K562 (cell line): ENCODE results near the gene NR3C2. TPM values are rescaled to one million over a fixed set of nuclear protein-coding genes. Genes with fewer than 3 reads are reported as not detected.

Experiments
- ATAC-seq: fragments of 200-7000 bp; cut with Tn5 transposase; 3 replicates; pipeline ENCODE4 v1.9.1; 2020; ENCODE audit warnings: moderate library complexity
- BruUV-seq: library from RNA; stranded (reverse); fragments of 400-500 nt; replicated peaks from 2 replicates; lab custom pipeline; 2021; lab: Mats Ljungman, UMichigan
- CTCF ChIA-PET: fragments of 300-600 bp; formaldehyde crosslinking; extraction: SDS; loops from one replicate; lab custom pipeline; 2021; ENCODE audit warnings: low intra/inter-chr PET ratio; lab: Yijun Ruan, JAX
- POLR2A ChIA-PET: fragments of 300-600, 350-650 bp; sonication (Branson Sonifier 250); formaldehyde crosslinking; extraction: SDS; loops from one replicate; lab custom pipeline; 2021; ENCODE audit warnings: antibody characterized with exemption, inconsistent platforms; lab: Yijun Ruan, JAX
- DNase-seq, 4 experiments: peaks; one replicate each; pipeline versions ENCODE4 v3.0.0 to v3.0.0-alpha.2; 2011 to 2018; ENCODE audit warnings: low spot score in 3 of 4, mixed read lengths in 3 of 4; ENCODE audit errors: extremely low read depth in 1 of 4
- FAIRE-seq: peaks from 2 replicates; lab custom pipeline; 2011; peaks lifted over from hg19 to GRCh38; lab: Jason Lieb, UNC
- H2AFZ ChIP-seq: 2 replicates; pipeline ENCODE4 v1.6.0; 2011; ENCODE audit warnings: low read depth, low read length, control low read depth, inconsistent platforms
- H3K27ac ChIP-seq: fragments of 200-600 bp; 3 replicates; pipeline ENCODE4 v1.8.0; 2011; ENCODE audit warnings: low read depth, mild to moderate bottlenecking, control low read depth, inconsistent platforms, low read length, moderate library complexity, mixed read lengths; ENCODE audit errors: extremely low read depth
- H3K27me3 ChIP-seq, 2 experiments: fragments of 300-600 bp in 1 of 2; 2 replicates in 1 of 2; 3 replicates in 1 of 2; pipeline versions ENCODE4 v1.6.0 to v1.8.0; 2011; ENCODE audit warnings: inconsistent platforms in 2 of 2, low read length in 2 of 2, mild to moderate bottlenecking in 1 of 2, mixed read lengths in 1 of 2, moderate library complexity in 1 of 2; ENCODE audit not compliant: control insufficient read depth in 2 of 2, insufficient read depth in 2 of 2
- H3K36me3 ChIP-seq: fragments of 300-600 bp; 3 replicates; pipeline ENCODE4 v1.8.0; 2011; ENCODE audit warnings: mild to moderate bottlenecking, low read length, inconsistent platforms; ENCODE audit not compliant: control insufficient read depth, insufficient read depth
- H3K4me1 ChIP-seq, 2 experiments: fragments of 200-600 bp in 1 of 2; replicated peaks in 1 of 2; 2 replicates in 1 of 2; 3 replicates in 1 of 2; pipeline versions ENCODE4 v1.5.1 to v1.8.0; 2011; ENCODE audit warnings: inconsistent platforms in 2 of 2, low read length in 2 of 2, mild to moderate bottlenecking in 1 of 2, mixed read lengths in 1 of 2, moderate library complexity in 1 of 2; ENCODE audit not compliant: control insufficient read depth in 2 of 2, insufficient read depth in 2 of 2
- H3K4me2 ChIP-seq: 2 replicates; pipeline ENCODE4 v1.6.1; 2011; ENCODE audit warnings: low read length, control low read depth, inconsistent platforms, mixed read lengths; ENCODE audit not compliant: insufficient read depth
- H3K4me3 ChIP-seq: fragments of 200-600 bp; sonication (generic), shearing (Covaris generic); 2 replicates; pipeline ENCODE4 v1.5.1; 2016; ENCODE audit warnings: control low read depth, inconsistent platforms
- H3K79me2 ChIP-seq: fragments of 200-600 bp; 3 replicates; pipeline ENCODE4 v1.8.0; 2011; ENCODE audit warnings: low read length, inconsistent platforms; ENCODE audit not compliant: control insufficient read depth, insufficient read depth
- H3K9ac ChIP-seq, 2 experiments: 2 replicates each; pipeline versions ENCODE4 v1.6.0 to v1.6.1; 2011; ENCODE audit warnings: low read depth in 2 of 2, low read length in 2 of 2, control low read depth in 1 of 2, inconsistent platforms in 1 of 2, mild to moderate bottlenecking in 1 of 2, mixed read lengths in 1 of 2; ENCODE audit not compliant: insufficient read depth in 1 of 2
- H3K9me1 ChIP-seq: one replicate; pipeline ENCODE4 v1.6.0; 2011; ENCODE audit warnings: inconsistent platforms, mild to moderate bottlenecking, low read length, moderate library complexity; ENCODE audit not compliant: control insufficient read depth, insufficient read depth
- H3K9me3 ChIP-seq: replicated peaks from 2 replicates; pipeline ENCODE4 v1.5.1; 2011; ENCODE audit warnings: low read depth, low read length, inconsistent platforms; ENCODE audit not compliant: control insufficient read depth, insufficient read depth
- H4K20me1 ChIP-seq: replicated peaks from 2 replicates; pipeline ENCODE4 v1.6.1; 2011; ENCODE audit warnings: low read length, inconsistent platforms, mixed read lengths; ENCODE audit not compliant: control insufficient read depth, insufficient read depth
- BRF1 ChIP-seq: IDR thresholded peaks from 3 replicates; pipeline ENCODE4 v1.6.1; 2011; ENCODE audit warnings: borderline replicate concordance, mild to moderate bottlenecking; ENCODE audit not compliant: insufficient read length; ENCODE audit errors: extremely low read depth
- CTCF ChIP-seq, 3 experiments: IDR thresholded peaks in 2 of 3; conservative IDR thresholded peaks in 1 of 3; 2 replicates each; pipeline ENCODE4 v1.5.1; 2011 to 2012; ENCODE audit warnings: low read length in 3 of 3, mild to moderate bottlenecking in 3 of 3, control low read depth in 2 of 3, improper control_type of control experiment in 1 of 3, inconsistent platforms in 1 of 3, low read depth in 1 of 3, mixed read lengths in 1 of 3, moderate library complexity in 1 of 3; ENCODE audit not compliant: insufficient read depth in 2 of 3
- KLF1 ChIP-seq: fragments of 450-650 bp; IDR thresholded peaks from 2 replicates; pipeline ENCODE4 v1.6.1; 2016; ENCODE audit warnings: missing genetic modification characterization, missing compliant biosample characterization
- MCM5 ChIP-seq: fragments of 450-650 bp; IDR thresholded peaks from 2 replicates; pipeline ENCODE4 v1.6.1; 2016; ENCODE audit warnings: low read depth
- NFIC ChIP-seq: fragments of 450-650 bp; IDR thresholded peaks from 2 replicates; pipeline ENCODE4 v1.6.1; 2017; ENCODE audit warnings: mild to moderate bottlenecking, inconsistent platforms
- POLR2AphosphoS2 ChIP-seq: IDR thresholded peaks from 2 replicates; pipeline ENCODE4 v1.6.1; 2012; ENCODE audit warnings: low read length, improper control_type of control experiment
- RAD51 ChIP-seq: fragments of 450-650 bp; IDR thresholded peaks from 2 replicates; pipeline ENCODE4 v1.7.1; 2016; ENCODE audit warnings: low read depth, mild to moderate bottlenecking, borderline replicate concordance
- SIRT6 ChIP-seq: IDR thresholded peaks from one replicate; pipeline ENCODE4 v1.6.1; 2012; ENCODE audit warnings: low read depth, mild to moderate bottlenecking, control low read depth, inconsistent platforms, low read length, moderate library complexity
- TAF15 ChIP-seq: fragments of 200-400 bp; formaldehyde crosslinking; IDR thresholded peaks from 2 replicates; pipeline ENCODE4 v1.6.1; 2017; ENCODE audit warnings: mild to moderate bottlenecking, low read depth, low read length, moderate library complexity
- ZNF217 ChIP-seq: sonication (generic); formaldehyde crosslinking; IDR thresholded peaks from 2 replicates; pipeline ENCODE4 v1.8.0; 2022; ENCODE audit warnings: mild to moderate bottlenecking, missing genetic modification reagents
- ZNF324 ChIP-seq: fragments of 250-450 bp; sonication (Bioruptor Pico); IDR thresholded peaks from 2 replicates; pipeline ENCODE4 v1.4.0; 2020; ENCODE audit warnings: mild to moderate bottlenecking
- ZSCAN29 ChIP-seq: fragments of 450-650 bp; IDR thresholded peaks from 2 replicates; pipeline ENCODE4 v1.6.1; 2017
- WGBS: fragments of 100-300 bp; shearing (Covaris generic); methylation state at CpG from one replicate; pipeline ENCODE4 v1.1.6; 2016; ENCODE audit warnings: low coverage, mixed read lengths; ENCODE audit not compliant: insufficient coverage; ENCODE audit errors: missing lambda C conversion rate; 5-methylcytosine and 5-hydroxymethylcytosine counted together
- in situ Hi-C: fragments of 300-500 bp; cut with MboI; formaldehyde crosslinking; loops from 4 replicates; pipeline ENCODE4 v1.15.0; 2018; ENCODE audit warnings: inconsistent platforms, mixed read lengths
- intact Hi-C: fragments of 100-400 bp; cut with micrococcal nuclease; formaldehyde crosslinking; loops from 2 replicates; pipeline ENCODE4 v1.14.2; 2022
- polyA plus RNA-seq, 8 experiments: library from polyadenylated mRNA; depleted of rRNA in 4 of 8; stranded (reverse) in 5 of 8; unstranded in 3 of 8; fragments of >200 nt; fragmentation: Nextera tagmentation in 2 of 8; fragmentation: Illumina TruSeq in 1 of 8; extraction: Ambion mirVana in 2 of 8; extraction: Trizol in 1 of 8; gene quantifications; 2 replicates each; pipeline versions ENCODE4 v1.2.1 to v1.2.3, GENCODE V29; 2011 to 2014; ENCODE audit warnings: inconsistent platforms in 1 of 8, missing spikeins in 1 of 8
- total RNA-seq, 7 experiments: library from RNA; depleted of rRNA in 6 of 7; stranded (reverse); fragments of >200 nt in 6 of 7; fragmentation: Illumina TruSeq in 2 of 7; extraction: Trizol in 2 of 7; gene quantifications; 2 replicates each; pipeline versions ENCODE4 v1.2.1 to v1.2.3, GENCODE V29; 2011 to 2021; ENCODE audit warnings: low replicate concordance in 1 of 7

NR3C2 gene
- total and polyA plus RNA-seq, 9 of the 15 experiments (the other 6 are each of a cell fraction or from before 2014, with no cell fraction given) = 0.01 to 0.28 (median 0.16) TPM; not detected in 2

- no peaks in the 10 kb centered on the region for H4K20me1 ChIP-seq
- H3K9me3 ChIP-seq = no peaks in the 10 kb centered on the region
- H3K4me3 ChIP-seq = no peak overlapping the region
- no peaks in the 10 kb centered on the region for H3K9me1 ChIP-seq
- H3K9ac ChIP-seq = no peak overlapping the region
- no peak overlapping the region for H3K4me2 ChIP-seq
- CTCF ChIA-PET = no interaction called here
- in situ Hi-C loops = no loop called here
- TF ChIP-seq KLF1 (no peak), ZNF217 (CRISPR knock-in tag) (no peak), NFIC (peak; percentile 28; the same call in 1 of the 2 replicates), POLR2AphosphoS2 (no peak)
- TF ChIP-seq, all 486 proteins: peak for 1
- no peak for ATAC-seq
- no peak overlapping the region for H3K27ac ChIP-seq
- no peaks in the 10 kb centered on the region for H3K27me3 ChIP-seq
- FAIRE-seq = no peak
- no peak for DNase-seq
- no peaks in the 10 kb centered on the region for H3K79me2 ChIP-seq
- no peaks in the 10 kb centered on the region for H3K36me3 ChIP-seq
- no TSS peak for BruUV-seq
- H2AFZ ChIP-seq = no peak overlapping the region
- 2% methylated on average over 5 of the region's 5 CpGs for WGBS
- POLR2A ChIA-PET = no interaction called here
- no peaks in the 10 kb centered on the region for H3K4me1 ChIP-seq
- intact Hi-C loops = no loop called here
Measured at GRCh38 chr4:148239494-148239985, 202.7 kb downstream of the NR3C2 start.

- 0% methylated on average over 4 of the region's 4 CpGs for WGBS
- FAIRE-seq = no peak
- no peaks in the 10 kb centered on the region for H3K9me3 ChIP-seq
- H3K27me3 ChIP-seq = no peaks in the 10 kb centered on the region
- no peaks in the 10 kb centered on the region for H3K4me1 ChIP-seq
- H3K79me2 ChIP-seq = no peaks in the 10 kb centered on the region
- in situ Hi-C loops = no loop called here
- H3K4me3 ChIP-seq = no peak overlapping the region
- no peaks in the 10 kb centered on the region for H3K36me3 ChIP-seq
- ChIA-PET CTCF (no interaction called here), POLR2A (no interaction called here)
- no TSS peak for BruUV-seq
- no peaks in the 10 kb centered on the region for H4K20me1 ChIP-seq
- no peak overlapping the region for H3K9ac ChIP-seq
- no peak overlapping the region for H3K4me2 ChIP-seq
- no peak for DNase-seq
- no peak for ATAC-seq
- intact Hi-C loops = no loop called here
- H2AFZ ChIP-seq = no peak overlapping the region
- no peaks in the 10 kb centered on the region for H3K9me1 ChIP-seq
- no peak overlapping the region for H3K27ac ChIP-seq
- TF ChIP-seq MCM5 = no peak
- no peak for TF ChIP-seq RAD51
- no peak for TF ChIP-seq CTCF (IDR thresholded peaks at IDR 0.05 in 2 of 3, conservative IDR thresholded peaks at IDR 0.05 in 1 of 3; ENCODE audit: insufficient read depth in 2 of 3, low read depth in 1 of 3, low read length in 3 of 3)
- no peak for TF ChIP-seq SIRT6
- no peak for TF ChIP-seq ZNF324
- no peak for TF ChIP-seq BRF1
- TF ChIP-seq TAF15 = no peak
- TF ChIP-seq ZSCAN29 = no peak
Measured at GRCh38 chr4:148238811-148239493, 203.3 kb downstream of the NR3C2 start.
